Activated CD8-positive, alpha-beta memory T cell treated with anti-CD3 and anti-CD28 coated beads, Interleukin-2, amount 50 U/mL, for 24 hours (primary cell): ENCODE data around the gene KIF5C.
A peak's percentile ranks its signal among the peaks of the same experiment; 100 is the strongest.
"Not testable (repeated sequence)": the region's sequence is repeated elsewhere in the genome, so short reads cannot be mapped to it uniquely, and the experiment has no call there.

ENCODE experiments used
- DNase-seq: peaks from one replicate; pipeline ENCODE4 v3.0.0-alpha.2; 2020; ENCODE audit errors: extremely low read depth

The KIF5C gene

DNA sequence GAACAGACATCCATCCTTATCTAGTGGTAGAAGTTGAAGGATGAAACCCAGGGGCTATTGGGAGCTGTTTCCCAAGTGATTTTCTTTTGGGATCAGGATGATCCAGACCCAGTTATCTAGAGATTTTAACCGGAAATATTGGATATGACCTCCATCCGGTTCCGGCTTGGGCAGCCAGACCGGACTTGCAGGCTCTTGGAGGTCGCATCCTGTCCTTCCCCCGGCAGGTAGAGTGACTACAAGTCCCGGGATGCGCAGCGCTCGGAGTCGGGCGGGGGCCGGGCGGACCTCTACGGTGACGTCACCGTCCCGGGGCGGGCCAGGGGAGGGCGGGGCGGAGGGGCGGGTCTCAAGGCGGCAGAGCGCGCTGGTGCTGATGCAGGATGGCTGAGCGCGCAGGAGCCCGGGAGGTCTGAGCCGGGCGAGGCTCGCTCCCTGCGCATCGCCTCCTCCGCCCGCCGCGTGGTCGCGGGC is at the start of gene KIF5C:
TSS of gene KIF5C (plus strand) at position 360 of the 474 bp plus-strand sequence. CDS start 391 bp downstream, outside the sequence.
- peak; percentile 78 for DNase-seq

- DNase-seq = no peak
Measured at GRCh38 chr2:148826791-148827190, 48.2 kb upstream of the KIF5C start.

DNA sequence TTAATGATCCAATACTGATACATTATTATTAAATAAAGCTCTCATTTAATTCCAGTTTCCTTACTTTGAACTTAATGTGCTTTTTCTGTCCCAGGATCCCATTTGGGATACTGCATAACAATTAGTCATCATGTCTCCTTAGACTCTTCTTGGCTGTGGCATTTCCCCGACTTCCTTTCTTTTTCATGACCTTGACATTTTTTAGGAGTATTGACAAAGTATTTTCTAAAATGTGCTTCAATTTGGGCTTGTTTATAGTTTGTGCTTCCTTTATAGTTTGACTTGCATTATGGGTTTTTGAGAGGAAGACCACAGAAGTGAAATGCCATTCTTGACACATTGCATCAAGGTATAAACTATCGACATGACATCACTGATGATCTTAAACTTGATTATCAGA is 46.1 kb upstream of the KIF5C start:
- DNase-seq = no peak

DNA sequence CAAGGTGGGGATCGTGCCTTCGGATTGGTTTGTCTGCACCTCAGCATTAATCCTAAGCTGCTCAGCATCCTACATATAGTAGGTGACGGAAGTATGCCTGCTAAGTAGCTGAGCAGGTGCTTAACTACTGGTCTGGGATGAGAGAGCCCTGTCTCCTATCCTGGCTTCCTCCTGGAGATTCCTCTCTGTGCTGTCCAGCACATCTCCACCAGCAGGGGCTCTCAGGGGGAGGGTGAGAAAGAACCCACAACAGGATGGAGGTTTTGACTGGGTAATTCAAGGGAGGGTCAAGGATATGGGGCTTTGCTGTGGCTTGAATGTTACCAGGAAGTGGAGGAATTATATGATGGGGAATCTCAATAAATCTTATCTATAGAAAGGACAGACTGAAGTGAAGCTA is 45.4 kb upstream of the KIF5C start:
- no peak for DNase-seq

GRCh38 chr2:148832637-148833036 is 42.4 kb upstream of the KIF5C start:
- DNase-seq = no peak

DNA sequence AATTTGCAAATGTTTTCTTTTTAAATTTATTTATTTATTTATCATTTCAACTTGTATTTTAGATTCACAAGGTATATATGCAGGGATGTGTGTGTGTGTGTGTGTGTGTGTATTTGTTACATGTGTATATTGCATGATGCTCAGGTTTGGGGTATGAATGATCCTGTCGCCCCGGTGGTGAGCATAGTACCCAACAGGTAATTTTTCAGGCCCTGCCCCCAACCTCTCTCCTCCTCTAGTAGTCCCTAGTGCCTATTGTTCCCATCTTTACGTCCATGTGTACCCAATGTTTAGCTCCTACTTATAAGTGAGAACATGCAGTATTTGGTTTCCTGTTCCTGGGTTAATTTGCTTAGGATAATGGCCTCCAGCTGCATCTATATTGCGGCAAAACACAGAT is 33.0 kb upstream of the KIF5C start:
- no peak for DNase-seq

GRCh38 chr2:148848146-148848545 is 26.9 kb upstream of the KIF5C start:
- no peak for DNase-seq

DNA sequence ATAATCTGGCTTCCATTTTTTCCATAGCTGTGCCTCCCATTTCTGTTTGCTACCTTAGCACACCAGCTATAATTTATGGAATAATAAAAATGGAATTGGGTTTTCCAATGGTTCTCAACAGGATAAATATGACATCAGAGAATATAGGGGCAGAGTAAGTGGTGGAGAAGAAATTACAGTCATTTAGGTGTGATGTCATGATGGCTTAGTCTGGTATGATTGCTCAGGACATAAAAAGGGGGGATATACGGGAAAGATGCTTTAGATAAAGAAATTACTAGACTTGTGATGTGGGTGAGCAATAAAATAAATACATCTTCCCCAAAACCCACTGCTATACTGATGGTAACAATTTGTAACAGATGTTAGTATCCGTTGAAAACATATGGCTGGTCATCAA is 21.6 kb upstream of the KIF5C start:
- no peak for DNase-seq

DNA sequence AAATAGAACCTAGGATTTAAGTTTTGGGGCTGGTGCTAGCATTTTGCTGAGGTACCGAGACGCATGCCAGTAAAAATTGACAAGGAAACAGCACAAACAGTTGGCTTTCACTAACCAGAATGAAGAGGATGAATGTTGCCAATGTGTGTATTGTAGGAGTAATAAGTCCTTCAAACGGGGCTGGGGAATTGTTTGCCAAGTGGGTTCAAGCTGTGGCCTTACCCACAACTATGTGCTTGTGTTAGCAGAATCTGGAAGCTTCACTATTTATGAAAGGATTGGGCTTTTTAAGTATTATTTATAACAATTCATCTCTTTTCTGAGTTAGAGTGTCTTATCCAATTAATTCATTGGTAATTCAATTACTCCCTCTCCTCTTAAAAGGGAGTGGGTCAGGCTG is 15.0 kb upstream of the KIF5C start:
- no peak for DNase-seq

DNA sequence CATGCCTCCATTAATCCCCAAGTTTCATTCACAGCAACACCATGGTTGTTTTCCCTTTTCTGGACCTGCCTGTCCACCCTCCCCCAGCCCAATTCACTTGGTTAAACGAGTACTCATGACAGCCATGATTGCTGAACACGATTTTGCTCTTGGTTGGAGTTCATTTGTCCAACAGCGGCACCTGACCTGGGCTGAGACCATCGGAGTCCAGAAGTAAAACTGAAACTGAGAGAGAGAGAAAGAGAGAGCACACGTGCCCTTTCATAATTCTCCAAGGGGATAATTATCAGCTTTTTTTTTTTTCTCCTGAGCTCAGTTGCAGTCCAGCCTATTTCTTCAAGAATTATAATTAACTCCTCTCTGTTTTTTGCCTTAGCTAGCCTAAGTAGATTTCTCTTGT is 13.7 kb upstream of the KIF5C start:
- no peak for DNase-seq

GRCh38 chr2:148862478-148862877 is 12.5 kb upstream of the KIF5C start:
- DNase-seq = not testable (repeated sequence)

GRCh38 chr2:148865512-148865911 is 9.5 kb upstream of the KIF5C start:
- DNase-seq = no peak

- DNase-seq = no peak
Measured at GRCh38 chr2:148866091-148866490, 8.9 kb upstream of the KIF5C start.

DNA sequence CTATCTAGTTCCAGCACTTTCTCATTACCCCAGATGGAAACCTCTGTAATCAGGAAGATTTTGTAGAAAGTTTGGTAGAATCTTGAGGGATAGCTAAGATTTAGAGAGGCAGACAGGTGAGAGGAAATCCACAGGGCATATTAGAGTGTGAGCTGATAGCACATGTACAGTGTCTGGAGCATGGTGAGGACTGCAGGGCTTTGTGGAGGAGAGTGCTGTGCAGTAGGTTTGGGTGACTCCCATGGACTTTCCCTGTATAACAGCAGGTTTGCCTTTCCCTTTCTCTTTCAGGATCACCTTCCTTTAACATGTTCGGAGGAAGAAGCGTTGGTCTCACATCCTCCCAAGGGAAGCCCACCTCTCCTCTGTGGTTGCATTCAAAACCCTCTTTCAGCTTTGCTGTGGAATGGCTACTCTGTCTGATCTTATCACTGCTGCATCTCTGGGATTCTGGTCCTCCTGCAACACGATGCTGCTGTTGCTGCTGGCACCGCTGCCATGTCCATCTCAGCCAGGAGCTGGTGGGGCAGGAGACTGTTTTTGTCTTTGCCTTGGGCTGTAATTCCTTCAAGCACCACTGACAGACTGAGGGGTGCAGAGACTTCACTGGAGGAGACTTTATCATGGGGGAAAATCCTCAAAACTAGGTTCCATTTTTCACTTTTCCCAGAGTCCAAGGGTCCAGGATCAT is 7.8 kb upstream of the KIF5C start:
- DNase-seq = no peak

- DNase-seq = no peak
Measured at GRCh38 chr2:148875387-148876051, 492 bp downstream of the KIF5C start.

- DNase-seq = no peak
Measured at GRCh38 chr2:148876202-148876594, 1.2 kb downstream of the KIF5C start.

DNA sequence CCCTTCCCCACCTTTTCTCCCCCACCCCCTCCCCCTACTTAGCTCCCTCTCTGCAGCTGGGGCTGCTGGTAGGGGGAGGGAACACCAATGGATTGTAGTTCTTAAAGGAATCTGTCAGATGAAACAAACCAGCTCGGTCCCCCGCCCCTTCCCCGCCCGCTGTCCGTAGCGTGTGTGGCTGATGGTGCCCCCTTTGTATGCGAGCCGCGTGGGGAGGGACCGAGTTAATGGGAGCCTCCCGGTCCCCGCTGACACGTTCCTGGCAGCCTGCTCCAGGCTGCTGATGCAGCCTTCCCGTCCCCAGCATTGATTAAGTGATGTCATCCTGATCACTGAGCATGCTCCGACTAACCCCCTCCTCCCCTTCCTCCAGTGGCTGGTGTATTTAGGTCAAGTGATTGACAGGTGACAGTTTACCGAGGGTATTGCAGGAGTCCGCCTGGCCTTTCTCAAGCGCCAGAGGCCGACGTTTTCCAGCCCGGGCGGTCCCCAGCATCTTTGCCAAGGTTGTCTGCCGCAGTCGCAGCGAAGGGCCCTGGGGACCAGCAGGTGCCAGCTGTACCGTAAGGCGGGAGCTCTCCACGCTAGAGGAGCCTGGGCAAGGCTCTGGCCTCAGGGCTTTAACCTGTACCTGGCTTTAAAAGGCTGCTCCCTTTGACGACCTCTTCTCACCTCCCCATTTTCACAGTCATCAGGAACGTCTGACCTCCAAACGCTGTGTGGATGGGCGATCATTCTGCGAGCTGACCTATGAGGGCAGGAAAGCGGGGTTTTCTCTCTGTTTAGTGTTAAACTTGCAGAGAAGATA is 1.8 kb downstream of the KIF5C start:
- DNase-seq = peak; percentile 9

GRCh38 chr2:148877403-148877740 is 2.3 kb downstream of the KIF5C start:
- no peak for DNase-seq

- no peak for DNase-seq
Measured at GRCh38 chr2:148880636-148881035, 5.6 kb downstream of the KIF5C start.

- no peak for DNase-seq
Measured at GRCh38 chr2:148882051-148882450, 7.0 kb downstream of the KIF5C start.

DNA sequence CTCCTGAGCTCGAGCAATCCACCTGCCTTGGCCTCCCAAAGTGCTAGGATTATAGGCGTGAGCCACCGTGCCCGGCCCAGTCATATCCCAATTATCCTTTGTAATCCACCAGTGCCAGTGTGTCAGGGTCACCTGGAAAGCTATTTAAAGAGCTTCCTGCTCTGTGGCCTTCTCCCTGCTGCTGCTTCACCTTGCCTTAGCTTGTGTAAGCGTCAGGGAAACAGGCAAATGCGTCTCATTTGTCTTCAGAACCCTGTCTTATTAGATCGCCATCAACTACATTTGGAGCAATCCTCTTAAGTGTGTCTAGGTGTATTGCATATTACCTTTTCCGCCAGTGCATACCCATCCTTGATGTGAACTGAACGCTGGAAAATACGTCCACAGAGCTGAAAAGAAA is 10.2 kb downstream of the KIF5C start:
- no peak for DNase-seq

DNA sequence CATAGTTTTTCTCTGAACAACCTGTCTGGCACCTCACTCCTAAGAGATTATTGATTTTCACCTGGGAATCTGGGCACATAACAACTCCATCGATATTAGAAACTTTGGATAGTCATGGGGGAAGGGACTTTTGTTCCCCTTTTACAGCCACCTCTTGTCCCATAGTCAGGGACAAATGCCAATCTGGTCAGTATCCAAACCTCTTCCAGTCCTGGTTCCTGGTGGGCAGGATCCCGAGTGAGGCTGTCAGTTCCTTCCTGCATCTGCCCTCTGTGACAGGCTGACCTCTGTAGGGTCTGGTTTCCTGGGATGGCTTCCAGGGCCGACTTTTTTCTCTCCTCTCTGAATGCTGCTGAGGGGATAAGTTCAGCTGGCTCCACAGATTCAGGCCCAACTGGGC is 11.0 kb downstream of the KIF5C start:
- no peak for DNase-seq
